ENCODE measurements around the gene CEP162. TPM values are rescaled to one million over a fixed set of nuclear protein-coding genes. Genes with fewer than 3 reads are reported as not detected.
"Not testable (repeated sequence)": the region's sequence is repeated elsewhere in the genome, so short reads cannot be mapped to it uniquely, and the experiment has no call there.

The CEP162 gene
- total and polyA plus RNA-seq, 2 experiments from 2014 or later: 9.2 to 15.4 TPM

DNA sequence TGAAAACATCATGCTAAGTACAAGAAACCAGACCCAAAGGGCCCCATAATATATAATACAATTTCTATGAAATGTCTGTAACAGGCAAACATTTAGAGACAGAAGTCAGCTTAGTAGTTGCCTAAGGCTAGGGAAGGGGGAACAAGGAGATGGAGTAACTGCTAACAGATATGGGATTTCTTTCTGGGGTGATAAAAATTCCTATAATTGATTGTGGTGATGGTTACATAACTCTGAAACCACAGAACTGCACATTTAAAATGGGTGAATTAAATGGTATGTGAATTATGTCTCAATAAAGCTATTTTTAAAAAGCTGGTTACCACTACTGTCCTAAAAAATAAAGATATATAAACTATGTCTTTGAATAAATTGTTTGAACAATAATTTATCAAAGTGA, 3.2 kb downstream of the CEP162 start (continued):
- TF ChIP-seq, protein P1, sequence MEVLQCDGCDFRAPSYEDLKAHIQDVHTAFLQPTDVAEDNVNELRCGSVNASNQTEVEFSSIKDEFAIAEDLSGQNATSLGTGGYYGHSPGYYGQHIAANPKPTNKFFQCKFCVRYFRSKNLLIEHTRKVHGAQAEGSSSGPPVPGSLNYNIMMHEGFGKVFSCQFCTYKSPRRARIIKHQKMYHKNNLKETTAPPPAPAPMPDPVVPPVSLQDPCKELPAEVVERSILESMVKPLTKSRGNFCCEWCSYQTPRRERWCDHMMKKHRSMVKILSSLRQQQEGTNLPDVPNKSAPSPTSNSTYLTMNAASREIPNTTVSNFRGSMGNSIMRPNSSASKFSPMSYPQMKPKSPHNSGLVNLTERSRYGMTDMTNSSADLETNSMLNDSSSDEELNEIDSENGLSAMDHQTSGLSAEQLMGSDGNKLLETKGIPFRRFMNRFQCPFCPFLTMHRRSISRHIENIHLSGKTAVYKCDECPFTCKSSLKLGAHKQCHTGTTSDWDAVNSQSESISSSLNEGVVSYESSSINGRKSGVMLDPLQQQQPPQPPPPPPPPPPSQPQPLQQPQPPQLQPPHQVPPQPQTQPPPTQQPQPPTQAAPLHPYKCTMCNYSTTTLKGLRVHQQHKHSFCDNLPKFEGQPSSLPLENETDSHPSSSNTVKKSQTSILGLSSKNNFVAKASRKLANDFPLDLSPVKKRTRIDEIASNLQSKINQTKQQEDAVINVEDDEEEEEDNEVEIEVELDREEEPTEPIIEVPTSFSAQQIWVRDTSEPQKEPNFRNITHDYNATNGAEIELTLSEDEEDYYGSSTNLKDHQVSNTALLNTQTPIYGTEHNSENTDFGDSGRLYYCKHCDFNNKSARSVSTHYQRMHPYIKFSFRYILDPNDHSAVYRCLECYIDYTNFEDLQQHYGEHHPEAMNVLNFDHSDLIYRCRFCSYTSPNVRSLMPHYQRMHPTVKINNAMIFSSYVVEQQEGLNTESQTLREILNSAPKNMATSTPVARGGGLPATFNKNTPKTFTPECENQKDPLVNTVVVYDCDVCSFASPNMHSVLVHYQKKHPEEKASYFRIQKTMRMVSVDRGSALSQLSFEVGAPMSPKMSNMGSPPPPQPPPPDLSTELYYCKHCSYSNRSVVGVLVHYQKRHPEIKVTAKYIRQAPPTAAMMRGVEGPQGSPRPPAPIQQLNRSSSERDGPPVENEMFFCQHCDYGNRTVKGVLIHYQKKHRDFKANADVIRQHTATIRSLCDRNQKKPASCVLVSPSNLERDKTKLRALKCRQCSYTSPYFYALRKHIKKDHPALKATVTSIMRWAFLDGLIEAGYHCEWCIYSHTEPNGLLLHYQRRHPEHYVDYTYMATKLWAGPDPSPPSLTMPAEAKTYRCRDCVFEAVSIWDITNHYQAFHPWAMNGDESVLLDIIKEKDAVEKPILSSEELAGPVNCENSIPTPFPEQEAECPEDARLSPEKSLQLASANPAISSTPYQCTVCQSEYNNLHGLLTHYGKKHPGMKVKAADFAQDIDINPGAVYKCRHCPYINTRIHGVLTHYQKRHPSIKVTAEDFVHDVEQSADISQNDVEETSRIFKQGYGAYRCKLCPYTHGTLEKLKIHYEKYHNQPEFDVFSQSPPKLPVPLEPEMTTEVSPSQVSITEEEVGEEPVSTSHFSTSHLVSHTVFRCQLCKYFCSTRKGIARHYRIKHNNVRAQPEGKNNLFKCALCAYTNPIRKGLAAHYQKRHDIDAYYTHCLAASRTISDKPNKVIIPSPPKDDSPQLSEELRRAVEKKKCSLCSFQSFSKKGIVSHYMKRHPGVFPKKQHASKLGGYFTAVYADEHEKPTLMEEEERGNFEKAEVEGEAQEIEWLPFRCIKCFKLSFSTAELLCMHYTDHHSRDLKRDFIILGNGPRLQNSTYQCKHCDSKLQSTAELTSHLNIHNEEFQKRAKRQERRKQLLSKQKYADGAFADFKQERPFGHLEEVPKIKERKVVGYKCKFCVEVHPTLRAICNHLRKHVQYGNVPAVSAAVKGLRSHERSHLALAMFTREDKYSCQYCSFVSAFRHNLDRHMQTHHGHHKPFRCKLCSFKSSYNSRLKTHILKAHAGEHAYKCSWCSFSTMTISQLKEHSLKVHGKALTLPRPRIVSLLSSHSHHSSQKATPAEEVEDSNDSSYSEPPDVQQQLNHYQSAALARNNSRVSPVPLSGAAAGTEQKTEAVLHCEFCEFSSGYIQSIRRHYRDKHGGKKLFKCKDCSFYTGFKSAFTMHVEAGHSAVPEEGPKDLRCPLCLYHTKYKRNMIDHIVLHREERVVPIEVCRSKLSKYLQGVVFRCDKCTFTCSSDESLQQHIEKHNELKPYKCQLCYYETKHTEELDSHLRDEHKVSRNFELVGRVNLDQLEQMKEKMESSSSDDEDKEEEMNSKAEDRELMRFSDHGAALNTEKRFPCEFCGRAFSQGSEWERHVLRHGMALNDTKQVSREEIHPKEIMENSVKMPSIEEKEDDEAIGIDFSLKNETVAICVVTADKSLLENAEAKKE (CRISPR knock-in tag; IDR thresholded peaks at IDR 0.05): no peak
- TF ChIP-seq STAT1 (IDR thresholded peaks at IDR 0.05; ENCODE audit: unreplicated experiment): no peak
- TF ChIP-seq, protein P2, sequence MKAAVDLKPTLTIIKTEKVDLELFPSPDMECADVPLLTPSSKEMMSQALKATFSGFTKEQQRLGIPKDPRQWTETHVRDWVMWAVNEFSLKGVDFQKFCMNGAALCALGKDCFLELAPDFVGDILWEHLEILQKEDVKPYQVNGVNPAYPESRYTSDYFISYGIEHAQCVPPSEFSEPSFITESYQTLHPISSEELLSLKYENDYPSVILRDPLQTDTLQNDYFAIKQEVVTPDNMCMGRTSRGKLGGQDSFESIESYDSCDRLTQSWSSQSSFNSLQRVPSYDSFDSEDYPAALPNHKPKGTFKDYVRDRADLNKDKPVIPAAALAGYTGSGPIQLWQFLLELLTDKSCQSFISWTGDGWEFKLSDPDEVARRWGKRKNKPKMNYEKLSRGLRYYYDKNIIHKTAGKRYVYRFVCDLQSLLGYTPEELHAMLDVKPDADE (IDR thresholded peaks at IDR 0.05): no peak

DNA sequence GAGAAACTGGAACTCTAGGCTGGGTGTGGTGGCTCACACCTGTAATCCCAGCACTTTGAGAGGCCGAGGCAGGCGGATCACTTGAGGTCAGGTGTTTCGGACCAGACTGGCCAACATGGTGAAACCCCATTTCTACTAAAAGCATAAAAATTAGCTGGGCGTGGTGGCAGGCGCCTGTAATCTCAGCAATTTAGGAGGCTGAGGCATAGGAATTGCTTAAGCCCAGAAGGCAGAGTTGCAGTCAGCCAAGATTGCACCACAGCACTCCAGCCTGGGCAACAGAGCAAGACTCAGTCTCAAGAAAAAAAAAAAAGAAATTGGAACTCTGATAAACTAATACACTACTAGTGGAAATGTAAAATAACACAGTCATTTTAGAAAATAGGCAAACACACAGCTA, 3.8 kb downstream of the CEP162 start:
- not testable (repeated sequence) for H3K27me3 ChIP-seq (ENCODE audit: insufficient read depth); H3K4me3 Mint-ChIP-seq; H4K20me1 ChIP-seq (replicated peaks; ENCODE audit: insufficient read depth); H2AFZ ChIP-seq; H3K4me1 Mint-ChIP-seq; H3K27me3 Mint-ChIP-seq (ENCODE audit: insufficient read depth, low read depth, poor library complexity); H3K9me3 Mint-ChIP-seq; H3K9me2 ChIP-seq (ENCODE audit: insufficient read depth); DNase-seq (ENCODE audit: low spot score); H3K36me3 ChIP-seq (ENCODE audit: insufficient read depth); H3K4me2 ChIP-seq; H3K27ac Mint-ChIP-seq; H3K4me3 ChIP-seq; H3K36me3 Mint-ChIP-seq (ENCODE audit: low read depth); ATAC-seq; H3K79me2 ChIP-seq (replicated peaks; ENCODE audit: insufficient read depth); H3K4me1 ChIP-seq (ENCODE audit: insufficient read depth); H3F3A ChIP-seq (replicated peaks; ENCODE audit: low read depth); H3K27ac ChIP-seq (ENCODE audit: low read depth)

DNA sequence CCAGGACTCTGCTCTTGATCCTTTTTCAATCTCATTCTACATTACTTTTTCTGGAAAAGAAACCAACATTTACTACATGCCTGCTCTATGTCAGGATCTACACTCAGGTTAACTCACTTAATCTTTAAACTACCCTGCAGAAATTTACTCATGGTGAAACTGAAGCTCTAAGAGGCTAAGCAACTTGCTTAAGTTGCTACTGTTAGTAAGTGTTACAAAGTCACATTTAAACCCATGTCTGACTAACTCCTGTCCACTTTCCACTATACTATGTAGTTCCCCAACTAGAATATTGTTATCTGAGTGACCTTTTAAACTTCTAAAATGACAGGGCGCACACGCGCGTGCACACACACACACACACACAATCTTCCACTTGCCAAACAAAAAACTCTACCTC, 5.0 kb downstream of the CEP162 start:
- no peaks in the 10 kb centered on the region; the same call in 2 of the 3 replicates for H3K36me3 Mint-ChIP-seq (ENCODE audit: low read depth)
- H3F3A ChIP-seq (replicated peaks; ENCODE audit: low read depth): no peaks in the 10 kb centered on the region
- no peak for TF ChIP-seq NANOG (IDR thresholded peaks at IDR 0.05; ENCODE audit: borderline replicate concordance)
- TF ChIP-seq ZNF114 (CRISPR knock-in tag; IDR thresholded peaks at IDR 0.05): no peak
- TF ChIP-seq, protein P3, sequence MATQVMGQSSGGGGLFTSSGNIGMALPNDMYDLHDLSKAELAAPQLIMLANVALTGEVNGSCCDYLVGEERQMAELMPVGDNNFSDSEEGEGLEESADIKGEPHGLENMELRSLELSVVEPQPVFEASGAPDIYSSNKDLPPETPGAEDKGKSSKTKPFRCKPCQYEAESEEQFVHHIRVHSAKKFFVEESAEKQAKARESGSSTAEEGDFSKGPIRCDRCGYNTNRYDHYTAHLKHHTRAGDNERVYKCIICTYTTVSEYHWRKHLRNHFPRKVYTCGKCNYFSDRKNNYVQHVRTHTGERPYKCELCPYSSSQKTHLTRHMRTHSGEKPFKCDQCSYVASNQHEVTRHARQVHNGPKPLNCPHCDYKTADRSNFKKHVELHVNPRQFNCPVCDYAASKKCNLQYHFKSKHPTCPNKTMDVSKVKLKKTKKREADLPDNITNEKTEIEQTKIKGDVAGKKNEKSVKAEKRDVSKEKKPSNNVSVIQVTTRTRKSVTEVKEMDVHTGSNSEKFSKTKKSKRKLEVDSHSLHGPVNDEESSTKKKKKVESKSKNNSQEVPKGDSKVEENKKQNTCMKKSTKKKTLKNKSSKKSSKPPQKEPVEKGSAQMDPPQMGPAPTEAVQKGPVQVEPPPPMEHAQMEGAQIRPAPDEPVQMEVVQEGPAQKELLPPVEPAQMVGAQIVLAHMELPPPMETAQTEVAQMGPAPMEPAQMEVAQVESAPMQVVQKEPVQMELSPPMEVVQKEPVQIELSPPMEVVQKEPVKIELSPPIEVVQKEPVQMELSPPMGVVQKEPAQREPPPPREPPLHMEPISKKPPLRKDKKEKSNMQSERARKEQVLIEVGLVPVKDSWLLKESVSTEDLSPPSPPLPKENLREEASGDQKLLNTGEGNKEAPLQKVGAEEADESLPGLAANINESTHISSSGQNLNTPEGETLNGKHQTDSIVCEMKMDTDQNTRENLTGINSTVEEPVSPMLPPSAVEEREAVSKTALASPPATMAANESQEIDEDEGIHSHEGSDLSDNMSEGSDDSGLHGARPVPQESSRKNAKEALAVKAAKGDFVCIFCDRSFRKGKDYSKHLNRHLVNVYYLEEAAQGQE (IDR thresholded peaks at IDR 0.05; ENCODE audit: unreplicated experiment): no peak

More for the DNA sequence above, 5.0 kb downstream of the CEP162 start:
- Mint-ChIP-seq H3K9me3 (no peaks in the 10 kb centered on the region), H3K4me3 (no peak overlapping the region), H3K27me3 (ENCODE audit: insufficient read depth, low read depth, poor library complexity) (no peaks in the 10 kb centered on the region), H3K27ac (no peak overlapping the region), H3K4me1 (peaks cover 13% of the 10 kb centered on the region)
- Histone ChIP-seq H4K20me1 (replicated peaks; ENCODE audit: insufficient read depth) (no peaks in the 10 kb centered on the region), H3K9me2 (ENCODE audit: insufficient read depth) (no peaks in the 10 kb centered on the region), H3K4me1 (ENCODE audit: insufficient read depth) (peaks cover 13% of the 10 kb centered on the region; the same call in 1 of the 2 replicates), H3K4me2 (no peak overlapping the region), H3K27ac (ENCODE audit: low read depth) (no peak overlapping the region), H3K79me2 (replicated peaks; ENCODE audit: insufficient read depth) (no peaks in the 10 kb centered on the region), H3K36me3 (ENCODE audit: insufficient read depth) (no peaks in the 10 kb centered on the region), H3K27me3 (ENCODE audit: insufficient read depth) (no peaks in the 10 kb centered on the region), H3K4me3 (no peak overlapping the region), H2AFZ (no peak overlapping the region)
- DNase-seq (ENCODE audit: low spot score) (no peak), ATAC-seq (no peak)
